HL-60/S4 treated with retinoic acid at 250 ng/mL for 4 days and 3 days (cell line): Measurements from ENCODE around the gene PACSIN2.
"Not testable (repeated sequence)": the region's sequence is repeated elsewhere in the genome, so short reads cannot be mapped to it uniquely, and the experiment has no call there.

Experiments
- in situ Hi-C: fragments of 300-500 bp; cut with MboI; formaldehyde crosslinking; loops from 2 replicates; pipeline ENCODE4 v1.7.0; 2022; ENCODE audit warnings: low sequenced_read_pairs

The PACSIN2 gene

GRCh38 chr22:43014869-43015676 lies at the start of gene PACSIN2:
Gene PACSIN2, minus strand, starts transcription at chr22:43015149. Its CDS starts 103,069 bp downstream, at chr22:42912080.
- in situ Hi-C loops: no loop called here

- in situ Hi-C loops: no loop called here
These were observed 45.2 kb upstream of the PACSIN2 start for GRCh38 chr22:43060183-43060582.

- in situ Hi-C loops: no loop called here
These were observed 42.7 kb upstream of the PACSIN2 start for GRCh38 chr22:43057641-43058040.

- in situ Hi-C loops: no loop called here
These were observed 38.2 kb upstream of the PACSIN2 start for GRCh38 chr22:43053176-43053575.

GRCh38 chr22:43050995-43051394 lies 36.0 kb upstream of the PACSIN2 start:
- in situ Hi-C loops: no loop called here

- in situ Hi-C loops: no loop called here
These were observed 32.7 kb upstream of the PACSIN2 start for GRCh38 chr22:43047605-43048004.

- in situ Hi-C loops: no loop called here
These were observed 29.4 kb upstream of the PACSIN2 start for GRCh38 chr22:43044290-43044712.

GRCh38 chr22:43042101-43042780 lies 27.3 kb upstream of the PACSIN2 start:
- in situ Hi-C loops: no loop called here

GRCh38 chr22:43039800-43040199 lies 24.9 kb upstream of the PACSIN2 start:
- in situ Hi-C loops: no loop called here

GRCh38 chr22:43038325-43038724 lies 23.4 kb upstream of the PACSIN2 start:
- in situ Hi-C loops: no loop called here

GRCh38 chr22:43036282-43036829 lies 21.4 kb upstream of the PACSIN2 start:
- in situ Hi-C loops: no loop called here

- in situ Hi-C loops: no loop called here
These were observed 20.3 kb upstream of the PACSIN2 start for GRCh38 chr22:43035250-43035649.

- in situ Hi-C loops: no loop called here
These were observed 16.7 kb upstream of the PACSIN2 start for GRCh38 chr22:43031617-43032016.

- in situ Hi-C loops: no loop called here
These were observed 3.7 kb upstream of the PACSIN2 start for GRCh38 chr22:43018615-43019014.

- in situ Hi-C loops: no loop called here
These were observed 2.8 kb upstream of the PACSIN2 start for GRCh38 chr22:43017525-43018460.

GRCh38 chr22:43016150-43016549 lies 1.2 kb upstream of the PACSIN2 start:
- in situ Hi-C loops: not testable (repeated sequence)

- in situ Hi-C loops: no loop called here
These were observed 711 bp upstream of the PACSIN2 start for GRCh38 chr22:43015677-43016042.

GRCh38 chr22:43014316-43014868 lies 557 bp downstream of the PACSIN2 start:
- in situ Hi-C loops: no loop called here

- in situ Hi-C loops: no loop called here
These were observed 1.3 kb downstream of the PACSIN2 start for GRCh38 chr22:43013355-43014315.
